Endometrial microvascular endothelial cells (primary cell): Measurements from ENCODE around the gene GOLGA6L2. TPM values are rescaled to one million over a fixed set of nuclear protein-coding genes. Genes with fewer than 3 reads are reported as not detected.

Source experiments
- in situ Hi-C: cut with HindIII; loops from 2 replicates; pipeline ENCODE4 v1.10.0; 2017; ENCODE audit warnings: low sequenced_read_pairs, low pct_unique_long_range_greater_than_20kb; ENCODE audit errors: inconsistent ontology term
- total RNA-seq: library from RNA; depleted of rRNA; stranded (reverse); fragments of >200 nt; gene quantifications from one replicate; pipeline ENCODE4 v1.2.3, GENCODE V29; 2015; ENCODE audit errors: inconsistent ontology term

Gene GOLGA6L2
- total RNA-seq, 1 donor from 2014 or later = not detected

GRCh38 chr15:23397779-23398178 lies 49.3 kb downstream of the GOLGA6L2 start:
- in situ Hi-C loops = no loop called here

DNA sequence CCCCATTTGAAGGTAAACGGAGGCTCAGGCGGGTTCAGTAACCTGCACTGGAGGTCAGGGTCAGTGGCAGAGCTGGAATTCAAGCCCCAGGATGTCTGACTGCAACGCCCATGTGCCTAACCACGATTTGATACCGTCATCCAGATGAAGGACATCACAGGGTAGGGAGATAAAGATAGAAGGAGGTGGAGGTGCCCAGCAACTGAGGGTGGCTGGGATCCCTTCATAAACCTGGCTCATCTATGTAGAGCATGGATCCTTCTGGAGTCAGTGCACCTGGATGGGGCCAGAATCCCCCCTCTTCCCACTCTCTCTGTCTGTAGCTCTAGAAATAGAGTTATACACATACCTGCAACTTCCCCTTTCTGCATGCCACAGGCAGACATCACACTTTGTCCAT lies 51.2 kb downstream of the GOLGA6L2 start:
- in situ Hi-C loops = no loop called here

- in situ Hi-C loops = no loop called here
These were observed 51.9 kb downstream of the GOLGA6L2 start for GRCh38 chr15:23395030-23395692.

Other genes with a start within 250 kb of the GOLGA6L2 start
- not detected for gene GOLGA6L26, start 113.0 kb downstream of the GOLGA6L2 start, total RNA-seq
- 0.09 TPM for gene GOLGA8S, start 92.5 kb downstream of the GOLGA6L2 start, total RNA-seq
- not detected for gene MKRN3, start 118.4 kb upstream of the GOLGA6L2 start, total RNA-seq
- under 0.01 TPM for gene MAGEL2, start 200.6 kb upstream of the GOLGA6L2 start, total RNA-seq
- 1.0 TPM for gene NDN, start 240.1 kb upstream of the GOLGA6L2 start, total RNA-seq